Measurements from ENCODE around the gene PPIF. TPM values are rescaled to one million over a fixed set of nuclear protein-coding genes. Genes with fewer than 3 reads are reported as not detected.

The PPIF gene
- polyA plus RNA-seq, 1 donor (not counting 4 experiments of a cell fraction or from before 2014, with no cell fraction given): 71.3 TPM

DNA sequence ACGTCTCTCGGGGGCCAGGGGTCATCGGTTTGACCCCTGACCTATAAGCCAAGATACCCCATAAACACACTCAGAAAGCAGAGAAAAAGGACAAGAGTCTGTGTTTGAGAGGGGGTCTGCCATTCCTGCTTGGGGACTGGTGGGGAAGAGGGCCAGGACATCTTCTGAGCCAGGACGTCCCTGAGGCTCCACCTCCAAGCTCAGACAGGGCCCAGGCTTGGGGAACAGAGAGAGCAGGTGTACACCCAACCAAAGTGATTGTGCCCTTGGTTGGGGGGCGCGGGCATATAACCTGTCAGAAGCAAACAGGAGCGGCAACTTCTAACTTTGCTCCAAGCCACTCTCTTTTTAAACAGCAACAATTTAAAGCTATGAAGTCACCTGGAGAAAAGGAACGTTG, 33.9 kb upstream of the PPIF start:
- Histone ChIP-seq H3K4me2 (ENCODE audit: control insufficient read depth, extremely low read depth, insufficient read depth, low read depth, low read length) (no peak overlapping the region), H4K20me1 (ENCODE audit: control insufficient read depth, extremely low read depth, insufficient read depth, low read length) (no peaks in the 10 kb centered on the region), H3K9ac (ENCODE audit: control insufficient read depth, extremely low read depth, insufficient read depth, low read length) (no peak overlapping the region), H3K9me3 (ENCODE audit: control insufficient read depth, low read depth, low read length) (no peaks in the 10 kb centered on the region), H3K27me3 (ENCODE audit: control insufficient read depth, extremely low read depth, insufficient read depth, low read length) (no peaks in the 10 kb centered on the region), H3K4me1 (ENCODE audit: control insufficient read depth, extremely low read depth, insufficient read depth, low read length) (peaks cover 27% of the 10 kb centered on the region), H2AFZ (ENCODE audit: control insufficient read depth, low read length) (no peak overlapping the region), H3K36me3 (ENCODE audit: control insufficient read depth in 2 of 2, extremely low read depth in 1 of 2, insufficient read depth in 2 of 2, low read length in 2 of 2) (peaks cover 5 to 10% of the 10 kb centered on the region in 2 experiments), H3K27ac (ENCODE audit: control insufficient read depth, insufficient read depth, low read length) (no peak overlapping the region), H3K79me2 (ENCODE audit: control insufficient read depth, insufficient read depth, low read length) (no peaks in the 10 kb centered on the region), H3K9me1 (ENCODE audit: control insufficient read depth, extremely low read depth, insufficient read depth, low read length) (no peaks in the 10 kb centered on the region), H3K4me3 (ENCODE audit: control insufficient read depth in 2 of 3, extremely low read depth in 1 of 3, insufficient read depth in 2 of 3, low read depth in 1 of 3, low read length in 3 of 3) (no peak overlapping the region)
- dilution Hi-C loops (cut with MboI; ENCODE audit: extremely low pct_ligation_motif_present, low sequenced_read_pairs): no loop called here
- TF ChIP-seq, protein P1, sequence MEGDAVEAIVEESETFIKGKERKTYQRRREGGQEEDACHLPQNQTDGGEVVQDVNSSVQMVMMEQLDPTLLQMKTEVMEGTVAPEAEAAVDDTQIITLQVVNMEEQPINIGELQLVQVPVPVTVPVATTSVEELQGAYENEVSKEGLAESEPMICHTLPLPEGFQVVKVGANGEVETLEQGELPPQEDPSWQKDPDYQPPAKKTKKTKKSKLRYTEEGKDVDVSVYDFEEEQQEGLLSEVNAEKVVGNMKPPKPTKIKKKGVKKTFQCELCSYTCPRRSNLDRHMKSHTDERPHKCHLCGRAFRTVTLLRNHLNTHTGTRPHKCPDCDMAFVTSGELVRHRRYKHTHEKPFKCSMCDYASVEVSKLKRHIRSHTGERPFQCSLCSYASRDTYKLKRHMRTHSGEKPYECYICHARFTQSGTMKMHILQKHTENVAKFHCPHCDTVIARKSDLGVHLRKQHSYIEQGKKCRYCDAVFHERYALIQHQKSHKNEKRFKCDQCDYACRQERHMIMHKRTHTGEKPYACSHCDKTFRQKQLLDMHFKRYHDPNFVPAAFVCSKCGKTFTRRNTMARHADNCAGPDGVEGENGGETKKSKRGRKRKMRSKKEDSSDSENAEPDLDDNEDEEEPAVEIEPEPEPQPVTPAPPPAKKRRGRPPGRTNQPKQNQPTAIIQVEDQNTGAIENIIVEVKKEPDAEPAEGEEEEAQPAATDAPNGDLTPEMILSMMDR (optimal IDR thresholded peaks at IDR 0.05 in 1 of 3, IDR thresholded peaks at IDR 0.05 in 1 of 3, conservative IDR thresholded peaks at IDR 0.05 in 1 of 3; ENCODE audit: extremely low read depth in 1 of 3, insufficient read depth in 2 of 3, low read length in 3 of 3): no peak
- TF ChIP-seq EZH2 (IDR thresholded peaks at IDR 0.05; ENCODE audit: low read length): no peak
- DNase-seq (ENCODE audit: low read depth, low spot score) (no peak), FAIRE-seq (no peak)

GRCh38 chr10:79313911-79314439, 33.3 kb upstream of the PPIF start:
- no peak overlapping the region for H2AFZ ChIP-seq (ENCODE audit: control insufficient read depth, low read length)
- dilution Hi-C loops (cut with MboI; ENCODE audit: extremely low pct_ligation_motif_present, low sequenced_read_pairs): no loop called here
- no peaks in the 10 kb centered on the region for H3K27me3 ChIP-seq (ENCODE audit: control insufficient read depth, extremely low read depth, insufficient read depth, low read length)

More at GRCh38 chr10:79313911-79314439, 33.3 kb upstream of the PPIF start:
- Histone ChIP-seq H3K4me3 (ENCODE audit: control insufficient read depth in 2 of 3, extremely low read depth in 1 of 3, insufficient read depth in 2 of 3, low read depth in 1 of 3, low read length in 3 of 3) (no peak overlapping the region), H3K4me1 (ENCODE audit: control insufficient read depth, extremely low read depth, insufficient read depth, low read length) (peaks cover 28% of the 10 kb centered on the region), H3K27ac (ENCODE audit: control insufficient read depth, insufficient read depth, low read length) (no peak overlapping the region), H3K4me2 (ENCODE audit: control insufficient read depth, extremely low read depth, insufficient read depth, low read depth, low read length) (no peak overlapping the region), H3K9me1 (ENCODE audit: control insufficient read depth, extremely low read depth, insufficient read depth, low read length) (no peaks in the 10 kb centered on the region), H3K36me3 (ENCODE audit: control insufficient read depth in 2 of 2, extremely low read depth in 1 of 2, insufficient read depth in 2 of 2, low read length in 2 of 2) (peaks cover 0 to 9% of the 10 kb centered on the region in 2 experiments), H3K79me2 (ENCODE audit: control insufficient read depth, insufficient read depth, low read length) (no peaks in the 10 kb centered on the region), H3K9ac (ENCODE audit: control insufficient read depth, extremely low read depth, insufficient read depth, low read length) (no peak overlapping the region), H4K20me1 (ENCODE audit: control insufficient read depth, extremely low read depth, insufficient read depth, low read length) (no peaks in the 10 kb centered on the region), H3K9me3 (ENCODE audit: control insufficient read depth, low read depth, low read length) (no peaks in the 10 kb centered on the region)
- FAIRE-seq (no peak), DNase-seq (ENCODE audit: low read depth, low spot score) (no peak)
- TF ChIP-seq, protein P1 (optimal IDR thresholded peaks at IDR 0.05 in 1 of 3, IDR thresholded peaks at IDR 0.05 in 1 of 3, conservative IDR thresholded peaks at IDR 0.05 in 1 of 3; ENCODE audit: extremely low read depth in 1 of 3, insufficient read depth in 2 of 3, low read length in 3 of 3): no peak
- no peak for TF ChIP-seq EZH2 (IDR thresholded peaks at IDR 0.05; ENCODE audit: low read length)

Measured in keratinocyte (primary cell).